ENCODE results near the gene SHISA6.
"Not testable (repeated sequence)": the region's sequence is repeated elsewhere in the genome, so short reads cannot be mapped to it uniquely, and the experiment has no call there.

Gene SHISA6

GRCh38 chr17:11300201-11300600, 59.2 kb downstream of the SHISA6 start:
- no peak for DNase-seq (ENCODE audit: low read depth)
- H3K4me3 ChIP-seq (ENCODE audit: low read depth, low read length) = no peak overlapping the region
- TF ChIP-seq, protein P1, sequence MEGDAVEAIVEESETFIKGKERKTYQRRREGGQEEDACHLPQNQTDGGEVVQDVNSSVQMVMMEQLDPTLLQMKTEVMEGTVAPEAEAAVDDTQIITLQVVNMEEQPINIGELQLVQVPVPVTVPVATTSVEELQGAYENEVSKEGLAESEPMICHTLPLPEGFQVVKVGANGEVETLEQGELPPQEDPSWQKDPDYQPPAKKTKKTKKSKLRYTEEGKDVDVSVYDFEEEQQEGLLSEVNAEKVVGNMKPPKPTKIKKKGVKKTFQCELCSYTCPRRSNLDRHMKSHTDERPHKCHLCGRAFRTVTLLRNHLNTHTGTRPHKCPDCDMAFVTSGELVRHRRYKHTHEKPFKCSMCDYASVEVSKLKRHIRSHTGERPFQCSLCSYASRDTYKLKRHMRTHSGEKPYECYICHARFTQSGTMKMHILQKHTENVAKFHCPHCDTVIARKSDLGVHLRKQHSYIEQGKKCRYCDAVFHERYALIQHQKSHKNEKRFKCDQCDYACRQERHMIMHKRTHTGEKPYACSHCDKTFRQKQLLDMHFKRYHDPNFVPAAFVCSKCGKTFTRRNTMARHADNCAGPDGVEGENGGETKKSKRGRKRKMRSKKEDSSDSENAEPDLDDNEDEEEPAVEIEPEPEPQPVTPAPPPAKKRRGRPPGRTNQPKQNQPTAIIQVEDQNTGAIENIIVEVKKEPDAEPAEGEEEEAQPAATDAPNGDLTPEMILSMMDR (IDR thresholded peaks at IDR 0.05; ENCODE audit: control insufficient read depth, extremely low read depth, insufficient read depth) = no peak

GRCh38 chr17:11300738-11301137, 59.7 kb downstream of the SHISA6 start:
- TF ChIP-seq, protein P1 (IDR thresholded peaks at IDR 0.05; ENCODE audit: control insufficient read depth, extremely low read depth, insufficient read depth) = no peak
- DNase-seq (ENCODE audit: low read depth) = no peak
- no peak overlapping the region for H3K4me3 ChIP-seq (ENCODE audit: low read depth, low read length)

DNA sequence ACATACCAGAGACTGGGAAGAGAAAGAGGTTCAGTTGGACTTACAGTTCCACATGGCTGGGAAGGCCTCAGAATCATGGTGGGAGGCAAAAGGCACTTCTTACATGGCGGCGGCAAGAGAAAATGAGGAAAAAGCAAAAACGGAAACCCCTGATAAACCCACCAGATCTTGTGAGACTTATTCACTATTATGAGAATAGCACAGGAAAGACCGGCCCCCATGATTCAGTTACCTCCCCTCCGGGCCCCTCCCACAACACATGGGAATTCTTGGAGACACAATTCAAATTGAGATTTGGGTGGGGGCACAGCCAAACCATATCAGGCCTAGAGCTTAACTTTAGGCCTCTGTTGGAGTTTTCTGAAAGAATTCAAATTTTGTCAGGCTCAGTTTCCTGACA, 60.9 kb downstream of the SHISA6 start:
- DNase-seq (ENCODE audit: low read depth); H3K4me3 ChIP-seq (ENCODE audit: low read depth, low read length): not testable (repeated sequence)

- H3K4me3 ChIP-seq (ENCODE audit: low read depth, low read length) = no peak overlapping the region
- TF ChIP-seq, protein P1 (IDR thresholded peaks at IDR 0.05; ENCODE audit: control insufficient read depth, extremely low read depth, insufficient read depth) = no peak
- no peak for DNase-seq (ENCODE audit: low read depth)
These were observed 61.6 kb downstream of the SHISA6 start for GRCh38 chr17:11302401-11303186.

DNA sequence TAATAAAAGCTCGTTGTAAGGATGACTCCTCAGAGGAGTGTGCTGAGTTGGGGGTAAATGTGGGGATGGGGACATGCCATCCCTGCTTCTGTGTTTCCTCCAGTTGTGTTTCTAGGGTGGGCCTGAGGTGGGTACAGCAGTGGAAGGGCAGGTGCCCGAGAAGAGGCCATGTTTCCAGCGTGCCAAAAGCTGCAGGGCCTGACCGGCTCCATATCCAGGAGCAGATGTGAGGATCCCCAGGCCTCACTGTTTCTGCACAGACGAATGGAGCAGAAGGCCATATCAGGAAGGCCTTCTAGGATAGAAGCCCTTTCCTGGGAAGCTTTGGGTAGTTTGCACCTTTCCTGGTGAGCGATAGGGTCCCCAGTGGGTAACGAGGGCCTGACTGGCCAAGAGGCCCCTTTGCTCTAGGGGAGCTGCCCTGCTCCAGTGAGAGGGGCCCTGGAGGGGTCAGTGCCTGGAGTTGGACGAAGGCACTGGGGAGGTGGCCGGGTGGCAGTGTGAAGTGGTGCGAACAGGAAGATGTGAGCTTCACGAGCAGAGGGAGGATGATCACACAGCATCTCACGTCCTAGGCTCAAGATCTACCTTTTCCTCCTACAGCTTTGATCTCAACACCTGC, 62.9 kb downstream of the SHISA6 start:
- no peak overlapping the region for H3K4me3 ChIP-seq (ENCODE audit: low read depth, low read length)
- DNase-seq (ENCODE audit: low read depth) = no peak
- TF ChIP-seq, protein P1 (IDR thresholded peaks at IDR 0.05; ENCODE audit: control insufficient read depth, extremely low read depth, insufficient read depth) = no peak

- H3K4me3 ChIP-seq (ENCODE audit: low read depth, low read length) = no peak overlapping the region
- no peak for DNase-seq (ENCODE audit: low read depth)
- TF ChIP-seq, protein P1 (IDR thresholded peaks at IDR 0.05; ENCODE audit: control insufficient read depth, extremely low read depth, insufficient read depth) = no peak
These were observed 63.6 kb downstream of the SHISA6 start for GRCh38 chr17:11304568-11304967.

DNA sequence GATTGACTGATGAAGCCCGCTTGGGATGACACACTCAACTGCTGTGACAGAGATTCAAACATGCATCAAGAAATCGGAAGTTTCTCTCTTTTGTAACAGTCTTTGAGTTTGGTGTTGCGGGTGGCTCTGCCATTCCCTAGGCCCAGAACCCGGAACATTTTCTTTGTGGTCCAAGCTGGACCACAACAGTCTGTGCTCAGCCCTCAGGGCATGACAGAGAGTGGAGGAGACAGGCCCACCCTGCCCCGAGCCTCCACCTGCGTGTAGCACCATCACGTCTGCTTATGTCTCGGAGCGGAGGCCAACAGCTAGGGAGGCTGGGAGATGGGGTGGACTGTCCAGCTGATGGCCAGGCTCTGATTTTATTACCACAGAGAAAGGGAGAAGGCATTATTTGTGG, 64.5 kb downstream of the SHISA6 start:
- DNase-seq (ENCODE audit: low read depth) = no peak
- TF ChIP-seq, protein P1 (IDR thresholded peaks at IDR 0.05; ENCODE audit: control insufficient read depth, extremely low read depth, insufficient read depth) = no peak
- no peak overlapping the region for H3K4me3 ChIP-seq (ENCODE audit: low read depth, low read length)
